HG02678 (cell line): ENCODE results near the gene PSMB3.

ENCODE experiments used
- ATAC-seq: cut with Tn5 transposase; IDR thresholded peaks from one replicate; pipeline ENCODE4 v1.9.1; 2021; ENCODE audit warnings: mild to moderate bottlenecking, moderate library complexity; ENCODE audit not compliant: unreplicated experiment

PSMB3 gene

DNA sequence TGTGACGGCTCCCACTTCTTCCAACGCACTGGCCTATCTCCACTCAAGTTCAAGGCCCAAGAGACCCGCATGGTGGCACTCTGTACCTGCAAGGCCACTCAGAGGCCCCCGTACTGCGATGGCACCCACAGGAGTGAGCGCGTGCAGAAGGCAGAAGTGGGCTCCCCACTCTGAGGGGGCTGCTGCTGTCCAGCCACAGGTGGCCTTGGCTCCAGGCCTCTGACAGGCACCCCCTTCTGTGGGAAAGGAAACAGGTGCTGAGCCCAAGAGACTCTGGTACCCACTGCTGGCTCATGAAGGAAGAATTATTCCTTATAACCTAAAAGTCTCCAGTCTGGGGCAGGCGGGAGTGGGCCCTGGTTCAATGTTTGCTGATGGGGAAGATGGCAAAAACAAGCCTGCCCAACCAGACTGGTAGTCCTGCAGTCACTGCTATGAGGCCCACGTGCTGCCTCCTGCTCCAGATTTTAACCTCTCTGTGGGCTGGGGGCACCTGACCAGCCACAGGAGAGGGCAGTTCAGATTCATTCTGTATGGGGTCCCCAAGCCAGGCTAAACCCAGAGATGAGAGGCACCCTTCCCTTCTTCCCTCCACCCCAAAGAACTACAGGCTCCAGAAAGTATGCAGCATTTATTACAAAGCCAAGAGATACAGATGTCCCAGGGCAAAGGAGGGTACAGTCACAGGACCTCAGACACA lies 19.1 kb upstream of the PSMB3 start:
- ATAC-seq = no peak

DNA sequence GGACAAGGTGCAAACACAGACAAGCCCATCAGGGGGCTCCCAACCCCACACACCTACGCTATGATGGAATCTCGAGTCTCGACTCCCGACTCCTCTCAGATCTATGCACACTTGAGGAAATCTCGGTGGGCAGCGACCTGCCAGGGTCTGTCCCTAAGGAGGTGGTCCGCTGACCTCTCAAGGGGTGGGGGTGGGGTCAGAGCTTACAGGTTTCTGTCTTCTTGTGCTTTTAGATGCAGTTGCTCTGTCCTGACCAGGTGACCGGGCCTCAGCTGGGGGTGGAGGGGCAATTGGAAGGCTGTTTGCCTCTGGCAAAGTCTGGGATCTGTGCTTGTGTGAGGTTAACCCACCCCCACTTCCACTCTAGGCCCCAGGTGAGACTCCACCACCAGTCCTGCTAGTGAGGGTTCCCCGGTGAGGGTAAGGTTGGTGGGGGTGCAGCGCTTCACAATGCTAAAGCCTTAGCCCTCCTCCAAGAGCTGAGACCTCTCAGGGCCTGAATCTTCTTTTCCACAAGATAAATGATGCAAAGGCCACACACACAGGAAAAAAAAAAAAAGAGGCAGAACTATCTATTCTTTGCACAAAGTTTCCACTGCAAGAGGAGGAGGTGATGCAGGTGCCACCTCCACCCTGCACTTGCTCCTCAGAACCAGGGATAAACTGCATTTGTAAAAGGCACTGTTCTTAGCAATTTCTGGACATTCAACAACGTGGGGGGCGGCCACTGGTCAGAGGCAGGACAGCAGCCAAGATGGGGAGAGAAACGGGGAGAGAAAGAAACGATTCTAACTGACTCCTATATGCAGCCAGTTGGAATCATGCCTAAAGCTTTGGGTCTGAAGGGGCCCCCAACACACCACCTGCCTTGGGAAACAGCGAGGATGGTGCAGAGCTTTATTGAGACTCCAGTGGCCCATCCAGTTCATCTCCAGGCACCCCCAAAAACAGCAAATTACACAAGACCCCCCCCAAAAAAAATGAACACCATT lies 18.3 kb upstream of the PSMB3 start:
- ATAC-seq = no peak

DNA sequence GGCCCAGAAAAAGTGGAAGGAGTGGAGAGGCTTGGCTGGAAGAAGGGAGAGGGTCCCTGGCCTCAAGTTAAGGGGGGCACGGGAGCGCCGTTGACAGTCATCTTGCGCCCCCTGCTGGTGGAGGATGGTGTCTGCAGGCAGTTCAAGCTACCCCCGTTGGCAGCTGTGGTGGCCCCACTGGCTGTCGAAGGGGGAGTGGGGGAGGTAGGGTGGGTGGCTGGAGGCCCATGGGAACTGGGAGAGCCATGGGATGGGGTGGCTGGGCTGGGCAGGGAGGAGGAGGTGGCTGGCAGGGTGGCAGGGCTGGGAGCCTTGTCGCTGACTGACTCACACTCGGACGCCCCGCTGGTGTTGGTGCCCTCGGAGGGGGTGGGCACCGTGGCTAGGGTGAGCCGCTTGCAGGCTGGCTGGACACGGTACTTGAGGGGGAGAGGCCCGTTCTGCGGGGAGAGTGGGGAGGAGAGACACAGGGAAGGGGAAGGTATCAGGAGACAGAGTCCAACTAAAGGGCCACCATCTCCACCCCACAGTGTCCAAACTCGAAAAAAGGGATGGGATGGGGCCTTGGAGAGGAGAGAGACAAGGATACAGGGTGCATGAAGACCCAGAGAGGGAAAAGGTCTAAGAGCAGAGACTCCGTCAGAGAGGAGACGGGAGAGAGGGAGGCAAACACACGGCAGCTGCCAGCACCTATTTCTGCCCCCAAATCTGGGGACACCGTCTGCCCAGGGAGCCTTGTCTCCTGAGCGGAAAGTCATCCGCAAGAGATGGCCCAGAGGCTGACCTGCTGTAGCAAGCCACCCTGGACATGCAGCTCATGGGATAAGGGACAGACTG lies 17.2 kb upstream of the PSMB3 start:
- ATAC-seq = no peak

DNA sequence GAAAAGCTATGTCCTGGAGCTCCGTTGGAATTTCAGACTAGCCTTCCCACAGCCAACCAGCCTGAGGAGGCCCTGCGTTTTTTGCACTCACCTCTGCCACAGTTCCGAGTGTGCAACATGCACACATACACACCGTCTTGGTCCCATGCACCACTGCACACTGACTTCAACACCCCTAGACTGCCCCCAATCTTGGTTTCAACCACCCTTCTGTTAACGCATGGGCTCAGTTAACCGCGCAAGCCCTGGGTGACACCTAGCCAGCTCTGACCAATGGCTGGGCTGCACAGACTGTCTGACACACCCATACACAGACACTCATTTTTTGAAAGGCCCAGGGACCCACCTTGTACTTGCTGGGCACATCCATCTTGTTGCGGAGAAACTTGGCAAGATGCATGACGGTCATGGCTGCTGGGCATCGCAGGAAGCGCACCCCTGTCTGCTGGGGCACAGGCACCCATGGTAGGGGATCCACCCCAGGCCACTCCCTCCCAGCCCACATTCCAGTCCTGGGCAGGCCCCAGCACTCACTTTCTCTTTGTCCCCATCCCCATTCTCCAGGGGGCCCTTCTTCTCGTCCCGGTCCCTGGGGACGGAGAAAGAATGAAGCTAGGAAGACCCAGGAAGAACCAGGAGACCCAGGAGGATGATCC lies 14.4 kb upstream of the PSMB3 start:
- no peak for ATAC-seq

DNA sequence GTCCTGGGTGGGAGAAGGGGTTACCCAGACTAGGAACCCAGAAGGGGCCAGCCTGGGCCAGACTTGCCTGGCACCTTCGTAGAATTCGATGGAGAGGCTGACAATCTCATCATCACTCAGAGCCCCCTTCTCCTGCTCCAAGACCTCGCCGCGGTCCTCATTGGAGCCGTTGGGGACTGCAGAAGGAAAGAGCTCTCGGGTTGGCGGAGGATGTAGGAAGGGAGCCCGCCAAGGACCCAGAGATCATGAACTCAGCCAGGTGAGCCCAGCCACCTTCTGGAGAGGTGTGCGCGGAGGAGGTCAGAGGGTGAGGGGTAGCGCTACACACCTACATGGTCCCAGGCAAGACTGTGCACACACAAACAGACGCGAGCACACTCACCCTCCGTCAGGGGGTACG lies 13.9 kb upstream of the PSMB3 start:
- ATAC-seq = no peak

DNA sequence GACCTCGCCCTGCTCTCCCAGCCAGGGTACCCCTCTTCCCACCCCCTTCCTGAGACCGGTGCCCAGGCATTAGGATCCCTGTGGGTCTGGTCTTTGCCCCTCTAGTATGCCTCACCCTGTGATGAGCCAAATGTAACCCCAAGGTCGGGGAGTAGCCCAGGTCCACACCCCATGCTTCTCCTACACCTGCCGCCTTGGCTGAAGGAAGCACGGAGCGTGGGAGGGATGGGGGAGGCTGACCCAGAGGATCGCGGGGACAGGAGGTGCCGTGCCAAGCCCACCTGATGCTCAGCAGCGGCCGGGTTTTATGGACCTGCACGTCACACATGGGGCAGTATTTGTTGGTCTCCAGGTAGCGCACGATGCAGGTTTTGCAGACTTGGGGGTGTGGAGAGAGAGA lies 13.2 kb upstream of the PSMB3 start:
- ATAC-seq = no peak

DNA sequence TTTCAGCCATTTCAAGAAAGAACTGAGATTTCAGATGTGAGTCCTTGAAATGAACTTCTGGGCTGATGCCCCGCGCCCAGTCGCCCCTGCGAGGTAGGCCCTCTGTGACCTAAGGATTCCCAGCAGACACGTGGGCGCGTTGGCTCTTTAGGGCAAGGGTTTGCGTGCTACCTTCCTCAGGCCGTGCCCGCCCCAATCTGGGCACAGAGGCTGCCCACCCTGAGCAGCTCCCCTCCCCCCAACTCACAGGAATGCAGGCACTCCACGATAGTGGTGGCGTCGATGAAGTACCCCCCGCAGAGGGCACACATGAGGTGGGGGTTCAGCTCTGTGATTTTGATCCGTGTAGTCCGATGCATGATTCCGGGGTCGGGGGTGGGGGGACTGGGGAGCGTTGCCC lies 12.5 kb upstream of the PSMB3 start:
- ATAC-seq = no peak

DNA sequence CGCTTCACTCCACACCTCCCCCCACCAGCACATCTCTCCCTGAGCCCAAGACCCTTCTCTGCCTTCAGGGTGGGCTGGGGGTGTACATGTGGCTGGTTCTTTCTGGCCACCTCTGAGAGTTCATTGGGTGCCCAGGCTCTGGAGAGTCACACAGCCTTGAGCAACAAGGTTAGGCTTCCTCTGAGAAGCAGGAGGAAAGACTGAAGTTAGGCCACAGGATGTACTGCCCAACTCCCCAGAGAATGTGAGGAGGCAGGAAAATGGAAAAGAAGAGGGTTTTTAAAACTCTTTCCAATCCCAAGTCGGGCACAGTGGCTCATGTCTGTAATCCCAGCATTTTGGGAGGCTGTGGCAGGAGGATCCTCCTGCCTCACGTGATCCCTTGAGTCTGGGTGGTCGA lies 11.7 kb upstream of the PSMB3 start:
- ATAC-seq = no peak

DNA sequence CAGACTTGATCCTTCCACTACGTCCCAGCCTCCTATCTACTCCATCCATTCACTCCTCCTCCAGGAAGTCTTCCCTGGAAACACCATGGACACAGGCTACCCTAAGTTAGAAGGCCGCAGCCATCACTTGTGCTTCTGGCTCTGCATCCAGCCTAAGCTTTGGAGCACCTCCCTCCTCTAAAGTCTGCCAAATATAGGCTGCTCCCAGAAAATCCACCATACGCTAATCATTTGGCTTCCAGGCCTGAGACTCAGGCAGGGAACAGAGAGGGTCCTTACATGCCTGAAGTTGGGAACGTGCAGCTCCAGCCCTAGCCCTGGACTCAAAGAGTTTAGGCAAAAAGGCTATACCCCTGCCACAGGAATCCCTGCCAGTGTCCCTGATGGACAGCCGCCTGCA lies 11.1 kb upstream of the PSMB3 start:
- ATAC-seq = no peak

DNA sequence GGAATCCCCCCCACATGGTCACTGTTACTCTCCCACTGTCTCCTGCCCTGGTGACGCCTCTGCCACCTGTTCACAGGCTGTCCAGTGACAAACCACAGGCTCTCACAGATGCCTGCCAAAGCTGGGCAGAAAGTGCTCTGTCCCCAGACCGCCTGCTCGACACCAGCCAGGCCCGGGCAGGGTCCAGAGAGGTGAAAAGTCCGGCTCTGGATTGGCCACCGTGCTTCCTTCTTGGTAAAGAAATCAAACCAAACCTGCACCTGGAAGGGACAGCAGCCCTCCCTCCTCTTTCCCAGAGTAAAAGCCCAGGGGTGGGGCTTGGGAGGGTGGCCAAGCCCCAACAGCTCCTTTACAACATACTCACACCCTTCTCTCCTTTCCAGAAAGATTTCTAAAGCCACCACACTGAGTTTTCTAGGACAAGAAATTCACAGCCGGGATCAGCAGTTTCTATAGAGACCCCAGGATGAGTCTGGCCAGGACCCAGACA lies 10.6 kb upstream of the PSMB3 start:
- ATAC-seq = no peak

DNA sequence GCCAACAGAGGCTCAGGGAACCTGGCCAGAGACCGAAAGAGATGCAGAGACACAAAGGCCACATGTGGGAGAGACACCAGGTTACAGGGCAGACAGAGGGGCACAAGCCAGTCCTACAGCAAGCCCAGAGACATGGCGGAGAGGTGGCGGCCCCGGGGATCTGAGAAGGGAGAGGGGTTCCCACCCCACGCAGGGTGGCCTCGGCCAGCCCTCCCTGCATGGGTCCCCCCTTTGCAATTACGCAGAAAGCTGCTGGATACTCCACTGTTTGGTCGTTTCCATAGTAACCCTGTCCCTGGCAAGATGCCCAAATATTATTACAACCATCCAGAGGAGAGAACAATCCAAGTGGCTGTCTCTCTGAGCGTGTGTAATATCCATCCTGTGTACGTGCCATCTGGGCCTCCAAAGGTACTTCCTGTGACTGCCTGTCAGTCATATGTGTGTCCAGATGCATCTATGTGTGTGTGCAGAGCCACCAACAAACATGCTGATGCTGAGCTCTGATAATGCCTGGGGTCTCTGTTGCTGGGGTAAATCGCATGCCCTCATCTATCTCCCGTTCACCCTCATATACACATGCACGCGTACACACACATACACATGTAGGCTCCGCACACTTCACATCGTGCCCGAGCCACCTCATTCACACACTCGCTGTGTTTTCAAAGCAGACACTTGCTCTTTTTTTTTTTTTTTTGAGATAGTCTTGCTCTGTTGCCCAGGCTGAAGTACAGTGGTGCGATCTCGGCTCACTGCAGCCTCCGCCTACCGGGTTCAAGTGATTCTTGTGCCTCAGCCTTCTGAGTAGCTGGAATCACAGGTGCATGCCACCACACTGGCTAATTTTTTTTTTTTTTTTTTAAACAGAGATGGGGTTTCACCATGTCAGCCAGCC lies 9.9 kb upstream of the PSMB3 start:
- no peak for ATAC-seq

DNA sequence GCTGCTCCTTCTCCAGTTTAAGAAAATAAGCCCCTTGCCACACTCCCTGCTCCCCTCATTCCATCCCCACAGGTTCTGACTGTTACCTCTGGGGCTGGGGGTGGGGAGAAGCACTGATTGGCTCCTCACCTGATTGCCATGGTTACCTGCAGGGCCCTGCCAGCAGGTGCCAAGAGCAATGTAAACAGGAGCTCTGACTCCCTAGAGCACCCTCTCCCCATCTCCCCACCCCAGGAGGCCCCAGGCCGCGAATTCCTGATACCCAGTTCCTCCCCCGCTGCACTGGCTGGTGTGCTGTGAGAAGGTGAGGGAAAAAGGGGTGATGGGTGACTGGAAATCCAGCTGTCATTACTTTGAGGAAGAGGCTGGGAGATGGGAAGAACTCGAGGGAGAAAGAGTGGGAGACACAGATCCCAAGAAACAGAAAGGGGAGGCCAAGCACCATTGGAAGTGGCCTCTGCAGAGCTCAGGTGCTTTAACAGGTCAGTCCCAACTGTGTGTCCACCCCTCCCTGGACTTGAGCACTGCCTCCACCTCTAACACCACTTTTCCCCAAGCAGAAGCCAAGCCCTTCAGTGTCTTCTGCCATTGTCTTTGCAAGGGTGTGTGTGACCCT lies 8.9 kb upstream of the PSMB3 start:
- no peak for ATAC-seq

DNA sequence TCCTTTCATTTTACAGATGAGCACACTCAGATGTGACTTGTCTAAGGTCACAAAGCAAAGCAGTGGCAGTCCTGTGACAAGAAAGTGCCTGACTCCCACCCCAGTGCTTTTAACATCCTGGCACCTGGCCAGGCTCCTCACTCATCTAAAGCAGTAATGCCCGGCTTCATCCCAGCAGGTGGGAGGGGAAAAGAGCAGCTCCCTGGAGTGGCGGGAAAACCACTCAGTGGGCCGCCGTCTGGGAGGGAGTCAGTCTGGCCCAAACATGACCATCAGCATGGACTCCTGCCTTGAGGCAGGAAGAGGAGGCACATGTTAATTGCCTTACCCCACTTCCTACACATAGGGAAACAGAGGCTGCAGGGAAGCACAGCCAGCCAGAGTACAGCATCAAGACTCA lies 7.0 kb upstream of the PSMB3 start:
- ATAC-seq = no peak

DNA sequence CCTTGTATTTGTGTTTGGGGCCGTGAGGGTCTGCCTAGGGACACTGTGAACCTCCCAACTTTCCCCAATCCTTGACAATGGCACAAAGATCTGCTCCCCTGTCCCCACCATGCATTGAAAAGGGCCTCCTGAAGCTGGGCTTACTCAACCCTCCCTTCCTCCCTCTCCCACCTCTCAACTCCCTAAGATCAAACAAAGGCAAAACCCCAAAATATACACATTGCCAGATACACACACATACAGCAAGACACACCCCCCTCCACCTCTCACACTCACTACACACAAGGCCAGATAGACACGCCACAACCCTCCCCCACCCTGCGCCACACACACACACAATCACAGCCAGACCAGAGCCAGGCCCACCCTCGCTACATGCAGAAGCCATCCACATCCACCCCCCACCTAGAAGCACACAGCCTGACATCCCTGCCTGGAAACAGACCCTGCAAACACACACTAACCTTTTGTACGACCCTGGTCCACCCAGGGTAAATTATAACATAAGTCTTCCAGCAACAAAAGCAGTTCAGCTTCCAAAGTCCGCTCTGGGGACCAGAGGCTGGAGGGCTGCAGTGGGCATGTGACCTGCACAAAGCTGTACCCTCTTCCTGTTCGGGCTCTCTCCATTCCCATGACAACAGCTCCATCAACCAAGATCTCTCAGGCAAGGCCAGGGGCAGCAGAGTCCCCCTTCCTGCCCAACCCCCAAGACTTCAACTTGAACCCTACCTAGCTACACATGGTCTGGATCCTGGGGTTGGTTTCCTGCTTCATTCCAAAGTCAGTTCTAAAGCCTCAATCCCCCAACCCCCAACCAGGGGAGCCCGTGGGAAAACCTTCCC lies 6.3 kb upstream of the PSMB3 start:
- ATAC-seq = no peak

DNA sequence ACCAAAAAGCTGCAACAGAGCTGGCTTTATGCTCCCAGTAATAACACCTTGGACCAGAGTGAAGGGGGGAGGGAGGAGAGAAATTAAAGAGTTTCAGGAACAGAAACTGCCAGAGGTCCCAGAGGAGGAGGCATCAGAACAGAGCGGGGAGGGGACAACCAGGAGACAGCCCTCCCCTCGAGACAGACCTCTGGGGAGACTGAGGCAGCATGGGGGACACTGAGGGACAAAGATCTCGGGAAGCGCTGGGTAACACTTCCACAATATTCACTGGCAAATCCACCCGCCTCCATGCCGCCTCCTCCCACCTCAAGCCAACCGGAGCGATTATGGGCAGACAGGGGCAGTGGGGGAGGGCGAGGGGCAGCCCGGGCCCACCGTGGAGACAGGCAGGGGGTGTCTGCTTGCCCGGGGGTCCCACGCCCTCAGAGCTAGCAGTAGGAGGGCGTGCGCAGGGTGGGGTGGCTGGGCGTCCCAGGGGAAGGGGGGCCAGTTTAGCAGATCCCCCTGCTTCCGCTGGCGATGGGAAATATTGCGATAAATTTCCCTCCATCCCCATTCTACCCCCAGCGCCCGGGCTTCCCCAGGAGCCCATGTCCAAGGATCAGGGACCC lies 5.6 kb upstream of the PSMB3 start:
- no peak for ATAC-seq

DNA sequence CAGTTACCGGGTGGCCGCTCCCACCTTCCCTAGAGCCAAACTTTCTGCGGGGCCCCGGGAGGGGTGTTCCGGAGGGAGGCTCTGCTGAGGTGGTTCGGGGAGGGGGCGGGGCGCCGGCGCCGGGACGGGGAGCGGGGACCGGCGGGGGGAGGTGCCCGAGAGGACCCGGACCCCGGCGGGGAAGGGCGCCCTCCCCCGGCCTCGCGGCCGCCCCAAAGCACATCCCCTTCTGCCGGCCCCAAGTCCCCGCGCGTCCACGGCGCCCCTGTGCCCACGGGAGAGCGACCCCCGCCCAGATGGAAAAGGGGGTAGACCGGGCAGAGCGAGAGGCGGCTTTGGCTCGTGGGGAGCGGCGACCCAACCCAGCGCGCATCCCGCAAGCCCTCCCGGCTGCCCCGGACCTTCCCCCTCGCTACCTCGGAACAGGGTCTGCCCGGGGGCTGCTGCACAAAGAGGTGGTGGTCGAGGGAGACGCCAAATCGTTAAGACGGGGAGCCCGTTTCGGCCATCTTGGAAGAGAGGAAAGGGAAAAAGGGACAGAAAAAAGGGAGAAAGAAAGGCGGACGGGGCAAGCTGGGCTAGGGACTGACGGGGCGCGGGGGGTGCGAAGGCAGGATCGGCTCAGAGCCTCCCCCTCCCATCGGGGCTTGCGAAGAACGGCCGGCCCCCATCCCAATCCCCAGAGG lies 4.9 kb upstream of the PSMB3 start:
- ATAC-seq = no peak

DNA sequence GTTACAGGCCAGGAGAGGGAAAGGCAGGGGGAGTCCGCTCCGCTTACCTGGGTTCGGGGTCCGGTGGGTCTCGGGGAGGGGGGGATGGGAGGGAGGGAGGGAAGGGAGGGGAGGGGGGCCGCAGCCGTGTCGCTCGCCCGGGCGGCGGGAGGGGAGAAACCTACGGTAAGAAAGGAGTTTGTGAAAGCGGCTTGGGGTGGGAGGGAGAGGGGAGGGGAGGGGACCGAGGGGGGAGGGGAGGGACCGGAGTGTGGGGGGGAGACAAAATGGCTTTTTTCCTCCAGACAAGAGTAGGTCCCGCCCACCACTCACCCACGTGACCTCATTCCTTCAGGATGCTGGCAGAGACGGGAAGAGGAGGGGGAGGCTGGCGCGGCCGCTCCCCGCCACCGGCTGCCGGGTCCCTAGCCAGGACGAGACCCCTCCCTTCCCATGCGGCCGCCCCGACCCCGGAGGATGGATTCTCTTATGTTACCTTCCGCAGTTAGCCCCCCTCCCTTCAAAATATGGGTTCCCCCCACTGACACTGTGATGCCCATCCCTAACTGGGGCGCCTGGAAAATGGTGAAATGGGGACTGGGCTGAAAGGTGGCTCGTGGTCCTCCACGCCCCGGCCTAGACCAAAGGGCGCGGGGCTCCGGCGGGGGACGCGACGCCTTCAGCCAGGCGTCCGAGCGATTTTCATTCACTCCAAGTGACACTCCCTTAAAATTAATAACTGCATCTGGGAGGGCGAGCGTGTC lies 4.2 kb upstream of the PSMB3 start, which contains the start of gene PCGF2:
PCGF2 (minus strand) TSS at position 188 of the 743 bp plus-strand sequence. CDS start 7,934 bp downstream, outside the sequence.
- ATAC-seq = no peak
